A549 (cell line): ENCODE measurements around the gene OR13H1. TPM values are rescaled to one million over a fixed set of nuclear protein-coding genes. Genes with fewer than 3 reads are reported as not detected.

Source experiments
- ATAC-seq, 2 experiments: fragments of 200-7000 bp in 1 of 2; fragments of >200 bp in 1 of 2; cut with Nextera tagmentation in 1 of 2; cut with Tn5 transposase in 1 of 2; 3 replicates each; pipeline versions ENCODE4 v1.8.0 to v1.9.1; 2018 to 2020; ENCODE audit warnings: mild to moderate bottlenecking in 1 of 2, moderate library complexity in 1 of 2
- CTCF ChIA-PET: fragments of 300-600 bp; sonication (Branson Sonifier 250); formaldehyde crosslinking; extraction: SDS; loops from one replicate; lab custom pipeline; 2021; ENCODE audit warnings: antibody characterized with exemption, inconsistent platforms; lab: Yijun Ruan, JAX
- POLR2A ChIA-PET: fragments of 350-600 bp; formaldehyde crosslinking; extraction: SDS; loops from one replicate; lab custom pipeline; 2021; ENCODE audit warnings: antibody characterized with exemption, inconsistent platforms; lab: Yijun Ruan, JAX
- DNase-seq, 2 experiments: peaks; one replicate each; pipeline versions ENCODE4 v3.0.0 to v3.0.0-alpha.2; 2011 to 2016; ENCODE audit warnings: low read depth in 1 of 2, low spot score in 1 of 2
- FAIRE-seq: peaks from 2 replicates; lab custom pipeline; 2011; peaks lifted over from hg19 to GRCh38; lab: Jason Lieb, UNC
- H3K27ac ChIP-seq, 2 experiments: fragments of >200 bp; sonication (Bioruptor Twin); formaldehyde crosslinking; 3 replicates each; pipeline ENCODE4 v1.5.1; 2016 to 2017
- H3K4me1 ChIP-seq: fragments of >200 bp; sonication (Bioruptor Twin); formaldehyde crosslinking; 3 replicates; pipeline ENCODE4 v1.6.1; 2016
- H3K4me2 ChIP-seq: fragments of >200 bp; sonication (Bioruptor Twin); formaldehyde crosslinking; 3 replicates; pipeline ENCODE4 v1.6.1; 2016
- H3K4me3 ChIP-seq: fragments of >200 bp; sonication (Bioruptor Twin); formaldehyde crosslinking; 3 replicates; pipeline ENCODE4 v1.5.1; 2016
- H3K9me3 ChIP-seq: fragments of >200 bp; sonication (Bioruptor Twin); formaldehyde crosslinking; 3 replicates; pipeline ENCODE4 v1.6.1; 2016
- BCL3 ChIP-seq: fragments of >200 bp; sonication (Bioruptor Twin); formaldehyde crosslinking; IDR thresholded peaks from 3 replicates; pipeline ENCODE4 v1.6.1; 2016
- BHLHE40 ChIP-seq: IDR thresholded peaks from 2 replicates; pipeline ENCODE4 v1.6.1; 2012; ENCODE audit warnings: low read depth, low read length, inconsistent platforms
- CEBPB ChIP-seq, 2 experiments: fragments of >200 bp in 1 of 2; sonication (Bioruptor Twin) in 1 of 2; formaldehyde crosslinking in 1 of 2; IDR thresholded peaks; 2 replicates each; pipeline ENCODE4 v1.6.1; 2012 to 2016
- CHD2 ChIP-seq: fragments of 150-350 bp; IDR thresholded peaks from 2 replicates; pipeline ENCODE4 v1.6.1; 2014; ENCODE audit warnings: low read length; ENCODE audit not compliant: partially characterized antibody
- FOSB ChIP-seq: fragments of 250-450 bp; sonication (Bioruptor Pico); IDR thresholded peaks from 2 replicates; pipeline ENCODE4 v1.5.0; 2020; ENCODE audit warnings: mild to moderate bottlenecking, moderate library complexity
- FOSL2 ChIP-seq, 2 experiments: fragments of 450-650 bp in 1 of 2; fragments of >200 bp in 1 of 2; sonication (Bioruptor Twin) in 1 of 2; formaldehyde crosslinking; IDR thresholded peaks; 2 replicates each; pipeline versions ENCODE4 v1.5.0 to v1.6.1; 2016 to 2020; ENCODE audit warnings: mild to moderate bottlenecking in 1 of 2, moderate library complexity in 1 of 2
- GATA3 ChIP-seq: IDR thresholded peaks from 2 replicates; pipeline ENCODE4 v1.6.1; 2012; ENCODE audit warnings: borderline replicate concordance
- HDAC2 ChIP-seq: fragments of 200-600 bp; sonication (generic); IDR thresholded peaks from 2 replicates; pipeline ENCODE4 v1.6.1; 2016
- MAZ ChIP-seq: fragments of 150-350 bp; IDR thresholded peaks from 2 replicates; pipeline ENCODE4 v1.6.1; 2014; ENCODE audit warnings: antibody characterized with exemption, low read depth, low read length, borderline replicate concordance
- PBX3 ChIP-seq: IDR thresholded peaks from 2 replicates; pipeline ENCODE4 v1.6.1; 2012
- PHF8 ChIP-seq: fragments of 200-600 bp; sonication (generic); IDR thresholded peaks from 2 replicates; pipeline ENCODE4 v1.6.1; 2016; ENCODE audit warnings: low read depth, mild to moderate bottlenecking, antibody characterized with exemption, moderate library complexity, borderline replicate concordance
- RARB ChIP-seq: fragments of 250-450 bp; sonication (Bioruptor Pico); IDR thresholded peaks from 2 replicates; pipeline ENCODE4 v1.8.0; 2021; ENCODE audit warnings: mild to moderate bottlenecking, moderate library complexity
- RCOR1 ChIP-seq: fragments of 150-350 bp; IDR thresholded peaks from 2 replicates; pipeline ENCODE4 v1.6.1; 2014; ENCODE audit warnings: antibody characterized with exemption, low read length, low read depth
- RFX5 ChIP-seq: fragments of 450-650 bp; IDR thresholded peaks from 2 replicates; pipeline ENCODE4 v1.7.1; 2014; ENCODE audit warnings: antibody characterized with exemption, mild to moderate bottlenecking, moderate library complexity
- TFCP2L1 ChIP-seq: fragments of 250-450 bp; sonication (Bioruptor Pico); IDR thresholded peaks from 2 replicates; pipeline ENCODE4 v1.5.0; 2021; ENCODE audit warnings: mild to moderate bottlenecking
- TP53 ChIP-seq: fragments of 250-450 bp; sonication (Bioruptor Pico); IDR thresholded peaks from 2 replicates; pipeline ENCODE4 v1.5.0; 2021; ENCODE audit warnings: mild to moderate bottlenecking, moderate library complexity
- ZC3H11A ChIP-seq: fragments of 450-650 bp; IDR thresholded peaks from 2 replicates; pipeline ENCODE4 v1.6.1; 2014; ENCODE audit warnings: antibody characterized with exemption, mild to moderate bottlenecking
- ZFP36 ChIP-seq: fragments of 450-650 bp; IDR thresholded peaks from 2 replicates; pipeline ENCODE4 v1.6.1; 2014; ENCODE audit warnings: borderline replicate concordance; ENCODE audit not compliant: partially characterized antibody
- ZNF302 ChIP-seq: fragments of 250-450 bp; sonication (Bioruptor Pico); IDR thresholded peaks from 2 replicates; pipeline ENCODE4 v1.9.0; 2021; ENCODE audit warnings: inconsistent platforms, mild to moderate bottlenecking, moderate library complexity
- WGBS: methylation state at CpG from one replicate; pipeline ENCODE4 v1.1.6; 2017; ENCODE audit errors: missing lambda C conversion rate; 5-methylcytosine and 5-hydroxymethylcytosine counted together
- polyA plus RNA-seq, 4 experiments: library from polyadenylated mRNA; depleted of rRNA in 3 of 4; stranded (reverse); fragments of >200 nt; fragmentation: RNase III in 1 of 4; extraction: RNeasy Plus Mini Kit Qiagen cat#74134 plus additional on column Dnase treatment in 1 of 4; gene quantifications; 2 replicates in 3 of 4; 3 replicates in 1 of 4; pipeline ENCODE4 v1.2.3, GENCODE V29; 2011 to 2017

The OR13H1 gene
- polyA plus RNA-seq, 2 of the 4 experiments (the other 2 are of a cell fraction): not detected

GRCh38 chrX:131572372-131573014 lies 28.6 kb downstream of the OR13H1 start:
- DNase-seq (peak in 1 of 2 experiments; percentile 40), ATAC-seq (peak in 1 of 2 experiments; percentile 78; a peak in 3 of 6 replicates), FAIRE-seq (peak; percentile 99)
- Histone ChIP-seq H3K4me2 (peak overlapping the region; percentile 77), H3K4me1 (peaks cover 55% of the 10 kb centered on the region), H3K4me3 (0 out of 3 replicates have a peak overlapping the region, but pooled peaks have one; percentile 1), H3K9me3 (peaks cover 6% of the 10 kb centered on the region; the same call in 1 of the 3 replicates), H3K27ac (peak overlapping the region; percentile 58 to 72)
- CTCF ChIA-PET: interaction anchor here (1.3 kb wide), 1 partner anchor 27 kb away, joined by 4 read pairs; no protein-coding TSS in a partner anchor
- no peak for TF ChIP-seq TP53 (CRISPR knock-in tag)
- TF ChIP-seq FOSL2 (IDR thresholded peaks at IDR 0.05): no peak
- TF ChIP-seq FOSL2 (CRISPR knock-in tag; IDR thresholded peaks at IDR 0.05): peak; percentile 11; the same call in 1 of the 2 replicates
- TF ChIP-seq GATA3: 0 out of 2 replicates have a peak, but pooled peaks have one; percentile 26
- 5% methylated on average over 5 of the region's 5 CpGs for WGBS
- POLR2A ChIA-PET: no interaction called here

GRCh38 chrX:131577413-131577812 lies 33.5 kb downstream of the OR13H1 start:
- ChIA-PET POLR2A (no interaction called here), CTCF (interaction anchor here (1.4 kb wide), 1 partner anchor 314 kb away, joined by 3 read pairs; no protein-coding TSS in a partner anchor)
- H3K4me2 ChIP-seq: peak overlapping the region; percentile 83
- ATAC-seq: no peak
- FAIRE-seq: no peak
- H3K27ac ChIP-seq: peak overlapping the region; percentile 84 to 87
- TF ChIP-seq ZFP36 (no peak), HDAC2 (no peak), TFCP2L1 (CRISPR knock-in tag) (no peak), PBX3 (no peak), ZC3H11A (no peak), RARB (CRISPR knock-in tag) (no peak), ZNF302 (no peak), BHLHE40 (no peak), RFX5 (no peak)
- H3K9me3 ChIP-seq: no peaks in the 10 kb centered on the region
- peak overlapping the region; percentile 81 for H3K4me3 ChIP-seq
- H3K4me1 ChIP-seq: peaks cover 37% of the 10 kb centered on the region
- no peak for DNase-seq

- under 1% methylated on average over 11 of the region's 11 CpGs for WGBS
- POLR2A ChIA-PET: no interaction called here
- ATAC-seq (peak; percentile 86 to 90; a peak in 5 of 6 replicates), DNase-seq (peak in 1 of 2 experiments; percentile 64), FAIRE-seq (peak; percentile 99)
- peak overlapping the region; percentile 84 to 87 for H3K27ac ChIP-seq
- H3K4me1 ChIP-seq: peaks cover 31% of the 10 kb centered on the region
- peak overlapping the region; percentile 83 for H3K4me2 ChIP-seq
- peak overlapping the region; percentile 81 for H3K4me3 ChIP-seq
- CTCF ChIA-PET: interaction anchor here (1.4 kb wide), 1 partner anchor 315 kb away, joined by 3 read pairs; no protein-coding TSS in a partner anchor
- no peaks in the 10 kb centered on the region for H3K9me3 ChIP-seq
- 0 out of 4 replicates have a peak, but pooled peaks of 1 of the 2 experiments have one; percentile 27 for TF ChIP-seq CEBPB (IDR thresholded peaks at IDR 0.05)
- TF ChIP-seq MAZ: no peak
- TF ChIP-seq RCOR1: no peak
- TF ChIP-seq PHF8: peak; percentile 17; the same call in 1 of the 2 replicates
- TF ChIP-seq CHD2: no peak
- no peak for TF ChIP-seq BCL3
- TF ChIP-seq FOSB: no peak
- no peak for TF ChIP-seq RFX5
Measured at GRCh38 chrX:131577999-131578734, 34.3 kb downstream of the OR13H1 start.
